MM.1S (cell line): Measurements from ENCODE around the gene MVP.
A peak's percentile ranks its signal among the peaks of the same experiment; 100 is the strongest.

Experiments
- DNase-seq: peaks from one replicate; pipeline ENCODE4 v3.0.0-alpha.2; 2015
- H2AFZ ChIP-seq: fragments of 300-600 bp; sonication (generic); 2 replicates; pipeline ENCODE4 v1.6.0; 2016; ENCODE audit warnings: antibody characterized with exemption, low read length
- H3F3A ChIP-seq: fragments of 300-600 bp; sonication (generic); 2 replicates; pipeline ENCODE4 v1.6.1; 2016; ENCODE audit warnings: mild to moderate bottlenecking, antibody characterized with exemption, low read length, moderate library complexity, mixed read lengths; ENCODE audit not compliant: insufficient read depth
- H3K27ac ChIP-seq: fragments of 300-600 bp; sonication (generic); 2 replicates; pipeline ENCODE4 v1.5.1; 2016; ENCODE audit warnings: mild to moderate bottlenecking, low read length
- H3K27me3 ChIP-seq: fragments of 300-600 bp; sonication (generic); replicated peaks from 2 replicates; pipeline ENCODE4 v1.6.0; 2016; ENCODE audit warnings: low read length; ENCODE audit not compliant: insufficient read depth
- H3K36me3 ChIP-seq: fragments of 300-600 bp; sonication (generic); replicated peaks from 2 replicates; pipeline ENCODE4 v1.6.1; 2016; ENCODE audit warnings: mild to moderate bottlenecking, low read length, mixed read lengths; ENCODE audit not compliant: insufficient read depth
- H3K4me1 ChIP-seq: fragments of 300-600 bp; sonication (generic); 2 replicates; pipeline ENCODE4 v1.6.1; 2016; ENCODE audit warnings: low read length, mixed read lengths
- H3K4me2 ChIP-seq: fragments of 300-600 bp; sonication (generic); 2 replicates; pipeline ENCODE4 v1.6.0; 2016; ENCODE audit warnings: low read depth, low read length
- H3K4me3 ChIP-seq: fragments of 300-600 bp; sonication (generic); 2 replicates; pipeline ENCODE4 v1.5.1; 2016; ENCODE audit warnings: low read length, mixed read lengths
- H3K79me2 ChIP-seq: fragments of 300-600 bp; sonication (generic); 2 replicates; pipeline ENCODE4 v1.6.1; 2016; ENCODE audit warnings: mixed run types, low read length, mixed read lengths
- H3K9ac ChIP-seq: fragments of 300-600 bp; sonication (generic); 2 replicates; pipeline ENCODE4 v1.6.1; 2016; ENCODE audit warnings: low read length, mixed read lengths
- H3K9me2 ChIP-seq: fragments of 300-600 bp; sonication (generic); replicated peaks from 2 replicates; pipeline ENCODE4 v1.6.1; 2016; ENCODE audit warnings: mild to moderate bottlenecking, low read length, mixed read lengths; ENCODE audit not compliant: insufficient read depth
- H3K9me3 ChIP-seq: fragments of 300-600 bp; sonication (generic); replicated peaks from 2 replicates; pipeline ENCODE4 v1.6.1; 2016; ENCODE audit warnings: mild to moderate bottlenecking, low read length, mixed read lengths; ENCODE audit not compliant: insufficient read depth
- H4K20me1 ChIP-seq: fragments of 300-600 bp; sonication (generic); 2 replicates; pipeline ENCODE4 v1.6.1; 2016; ENCODE audit warnings: mild to moderate bottlenecking, low read length, moderate library complexity, mixed read lengths; ENCODE audit not compliant: insufficient read depth
- EZH2 ChIP-seq: fragments of 300-600 bp; sonication (generic); optimal IDR thresholded peaks from 2 replicates; pipeline ENCODE3; 2017; ENCODE audit warnings: low read depth, mild to moderate bottlenecking, antibody characterized with exemption, low read length, mixed read lengths
- EZH2phosphoT487 ChIP-seq: fragments of 300-600 bp; sonication (generic); IDR thresholded peaks from 2 replicates; pipeline ENCODE4 v1.6.1; 2018; ENCODE audit warnings: antibody characterized with exemption, low read length
- TF ChIP-seq, protein P1 (sequence below): fragments of 300-600 bp; sonication (generic); IDR thresholded peaks from 2 replicates; pipeline ENCODE4 v1.5.1; 2016; ENCODE audit warnings: antibody characterized with exemption, low read length, mixed read lengths

MVP gene

GRCh38 chr16:29813644-29814562 lies 6.4 kb upstream of the MVP start:
- no peak overlapping the region for H3K27ac ChIP-seq
- no peaks in the 10 kb centered on the region for H3K9me3 ChIP-seq
- peaks cover 36% of the 10 kb centered on the region for H3K4me1 ChIP-seq
- H3K9ac ChIP-seq: no peak overlapping the region
- H3K27me3 ChIP-seq: no peaks in the 10 kb centered on the region
- DNase-seq: no peak
- H2AFZ ChIP-seq: no peak overlapping the region
- no peaks in the 10 kb centered on the region for H4K20me1 ChIP-seq
- no peak overlapping the region for H3K4me2 ChIP-seq
- TF ChIP-seq EZH2 (no peak), EZH2phosphoT487 (no peak)
- TF ChIP-seq, protein P1, sequence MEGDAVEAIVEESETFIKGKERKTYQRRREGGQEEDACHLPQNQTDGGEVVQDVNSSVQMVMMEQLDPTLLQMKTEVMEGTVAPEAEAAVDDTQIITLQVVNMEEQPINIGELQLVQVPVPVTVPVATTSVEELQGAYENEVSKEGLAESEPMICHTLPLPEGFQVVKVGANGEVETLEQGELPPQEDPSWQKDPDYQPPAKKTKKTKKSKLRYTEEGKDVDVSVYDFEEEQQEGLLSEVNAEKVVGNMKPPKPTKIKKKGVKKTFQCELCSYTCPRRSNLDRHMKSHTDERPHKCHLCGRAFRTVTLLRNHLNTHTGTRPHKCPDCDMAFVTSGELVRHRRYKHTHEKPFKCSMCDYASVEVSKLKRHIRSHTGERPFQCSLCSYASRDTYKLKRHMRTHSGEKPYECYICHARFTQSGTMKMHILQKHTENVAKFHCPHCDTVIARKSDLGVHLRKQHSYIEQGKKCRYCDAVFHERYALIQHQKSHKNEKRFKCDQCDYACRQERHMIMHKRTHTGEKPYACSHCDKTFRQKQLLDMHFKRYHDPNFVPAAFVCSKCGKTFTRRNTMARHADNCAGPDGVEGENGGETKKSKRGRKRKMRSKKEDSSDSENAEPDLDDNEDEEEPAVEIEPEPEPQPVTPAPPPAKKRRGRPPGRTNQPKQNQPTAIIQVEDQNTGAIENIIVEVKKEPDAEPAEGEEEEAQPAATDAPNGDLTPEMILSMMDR: no peak
- peaks cover 41% of the 10 kb centered on the region for H3F3A ChIP-seq
- no peaks in the 10 kb centered on the region for H3K9me2 ChIP-seq
- H3K4me3 ChIP-seq: no peak overlapping the region
- peaks cover 42% of the 10 kb centered on the region for H3K79me2 ChIP-seq
- H3K36me3 ChIP-seq: no peaks in the 10 kb centered on the region

GRCh38 chr16:29814592-29814991 lies 5.7 kb upstream of the MVP start:
- Histone ChIP-seq H3K4me2 (no peak overlapping the region), H3K4me1 (peaks cover 35% of the 10 kb centered on the region), H2AFZ (no peak overlapping the region), H3K79me2 (peaks cover 42% of the 10 kb centered on the region), H3K27me3 (no peaks in the 10 kb centered on the region), H4K20me1 (no peaks in the 10 kb centered on the region), H3K36me3 (no peaks in the 10 kb centered on the region), H3F3A (peaks cover 39% of the 10 kb centered on the region), H3K4me3 (no peak overlapping the region), H3K9ac (no peak overlapping the region), H3K27ac (no peak overlapping the region), H3K9me3 (no peaks in the 10 kb centered on the region), H3K9me2 (no peaks in the 10 kb centered on the region)
- DNase-seq: no peak
- TF ChIP-seq EZH2 (no peak), EZH2phosphoT487 (no peak)
- TF ChIP-seq, protein P1: no peak

DNA sequence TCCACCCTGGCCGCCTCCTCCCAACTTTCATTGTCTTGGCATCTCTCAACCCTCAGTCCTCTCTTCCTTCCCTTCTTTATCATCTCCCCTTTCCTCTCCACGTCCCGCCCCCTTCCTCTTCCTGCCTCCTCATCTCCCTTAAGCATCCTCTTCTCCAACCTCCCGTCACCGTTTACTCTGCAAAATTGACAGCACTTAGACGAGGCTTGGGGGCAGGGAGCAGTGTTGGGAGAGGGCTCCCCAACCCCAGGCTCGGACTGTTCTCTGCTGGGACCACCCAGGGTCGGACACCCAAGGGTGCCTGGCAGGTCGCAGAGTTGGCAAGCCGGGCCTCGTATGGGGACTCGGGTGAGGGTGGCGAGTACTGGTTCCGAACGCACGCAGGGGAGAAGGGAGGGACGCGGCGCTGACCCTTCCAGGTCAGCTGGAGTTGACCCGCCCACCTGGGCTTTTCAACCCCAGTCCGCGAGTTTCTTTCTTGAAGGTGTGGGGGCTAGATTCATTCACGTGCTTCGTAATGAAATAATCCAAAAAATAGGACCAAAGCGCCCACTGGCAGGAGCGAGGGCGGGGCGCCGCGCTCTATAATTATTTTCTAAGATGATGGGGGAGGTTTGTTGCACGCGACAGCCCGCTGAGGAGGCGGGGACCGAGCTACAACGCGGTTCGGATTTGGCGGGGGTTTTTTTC lies 5.1 kb upstream of the MVP start:
- Histone ChIP-seq H3K36me3 (no peaks in the 10 kb centered on the region), H3K9me2 (no peaks in the 10 kb centered on the region), H3K4me3 (peak overlapping the region; percentile 88), H3K27me3 (no peaks in the 10 kb centered on the region), H3K79me2 (peaks cover 38% of the 10 kb centered on the region), H3K4me1 (peaks cover 34% of the 10 kb centered on the region), H2AFZ (peak overlapping the region; percentile 53), H3K27ac (peak overlapping the region; percentile 87; the same call in 1 of the 2 replicates), H4K20me1 (no peaks in the 10 kb centered on the region), H3K9ac (peak overlapping the region; percentile 88; the same call in 1 of the 2 replicates), H3K9me3 (no peaks in the 10 kb centered on the region), H3F3A (peaks cover 39% of the 10 kb centered on the region), H3K4me2 (peak overlapping the region; percentile 74)
- DNase-seq: no peak
- no peak for TF ChIP-seq EZH2phosphoT487
- no peak for TF ChIP-seq EZH2
- TF ChIP-seq, protein P1: no peak
